Central memory CD4-positive, alpha-beta T cell (primary cell): ENCODE data around the gene PLCB1.
A peak's percentile ranks its signal among the peaks of the same experiment; 100 is the strongest.

Experiments used
- DNase-seq: peaks from one replicate; pipeline ENCODE4 v3.0.0; 2022

PLCB1 gene

GRCh38 chr20:8670207-8670892 lies 538.3 kb downstream of the PLCB1 start:
- DNase-seq, result no peak

GRCh38 chr20:8670893-8671215 lies 538.8 kb downstream of the PLCB1 start:
- no peak for DNase-seq

GRCh38 chr20:8671370-8671961 lies 539.4 kb downstream of the PLCB1 start:
- no peak for DNase-seq

- no peak for DNase-seq
Measured at GRCh38 chr20:8673116-8673515, 541.0 kb downstream of the PLCB1 start.

- no peak for DNase-seq
Measured at GRCh38 chr20:8675896-8676295, 543.8 kb downstream of the PLCB1 start.

- no peak for DNase-seq
Measured at GRCh38 chr20:8678098-8678776, 546.2 kb downstream of the PLCB1 start.

- DNase-seq, result no peak
Measured at GRCh38 chr20:8689337-8689736, 557.3 kb downstream of the PLCB1 start.

- DNase-seq, result no peak
Measured at GRCh38 chr20:8690074-8690473, 558.0 kb downstream of the PLCB1 start.

GRCh38 chr20:8693709-8694108 lies 561.6 kb downstream of the PLCB1 start:
- no peak for DNase-seq

GRCh38 chr20:8700756-8701155 lies 568.7 kb downstream of the PLCB1 start:
- no peak for DNase-seq

- DNase-seq, result no peak
Measured at GRCh38 chr20:8706961-8707700, 575.1 kb downstream of the PLCB1 start.

GRCh38 chr20:8709627-8710026 lies 577.6 kb downstream of the PLCB1 start:
- DNase-seq, result no peak

- no peak for DNase-seq
Measured at GRCh38 chr20:8711501-8711900, 579.4 kb downstream of the PLCB1 start.

GRCh38 chr20:8714206-8714605 lies 582.1 kb downstream of the PLCB1 start:
- DNase-seq, result no peak

- DNase-seq, result no peak
Measured at GRCh38 chr20:8718279-8718678, 586.2 kb downstream of the PLCB1 start.

GRCh38 chr20:8720089-8720488 lies 588.0 kb downstream of the PLCB1 start:
- DNase-seq, result no peak

GRCh38 chr20:8721098-8721497 lies 589.0 kb downstream of the PLCB1 start:
- DNase-seq, result no peak

- peak; percentile 19 for DNase-seq
Measured at GRCh38 chr20:8722277-8722928, 590.3 kb downstream of the PLCB1 start.

GRCh38 chr20:8723296-8723695 lies 591.2 kb downstream of the PLCB1 start:
- DNase-seq, result no peak

- no peak for DNase-seq
Measured at GRCh38 chr20:8724884-8725283, 592.8 kb downstream of the PLCB1 start.

- no peak for DNase-seq
Measured at GRCh38 chr20:8726460-8726859, 594.4 kb downstream of the PLCB1 start.

- no peak for DNase-seq
Measured at GRCh38 chr20:8735014-8735413, 602.9 kb downstream of the PLCB1 start.

- DNase-seq, result no peak
Measured at GRCh38 chr20:8735674-8736073, 603.6 kb downstream of the PLCB1 start.
